HepG2 (cell line): Measurements from ENCODE around the gene ZSWIM9. TPM values are rescaled to one million over a fixed set of nuclear protein-coding genes. Genes with fewer than 3 reads are reported as not detected.

Experiments used
- CAMTA2 ChIP-seq: sonication (generic); formaldehyde crosslinking; IDR thresholded peaks from 2 replicates; pipeline ENCODE4 v1.4.0; 2020; ENCODE audit warnings: mild to moderate bottlenecking, missing genetic modification reagents, borderline replicate concordance
- CENPX ChIP-seq: sonication (generic); formaldehyde crosslinking; IDR thresholded peaks from 2 replicates; pipeline ENCODE4 v1.9.0; 2021; ENCODE audit warnings: mild to moderate bottlenecking, missing genetic modification reagents, moderate library complexity
- NKX3-1 ChIP-seq: sonication (generic); formaldehyde crosslinking; IDR thresholded peaks from 2 replicates; pipeline ENCODE4 v1.5.0; 2020; ENCODE audit warnings: missing genetic modification reagents
- RFX5 ChIP-seq: IDR thresholded peaks from 2 replicates; pipeline ENCODE4 v1.6.1; 2011; ENCODE audit warnings: low read depth, low read length, improper control_type of control experiment
- ZBTB34 ChIP-seq: sonication (generic); formaldehyde crosslinking; IDR thresholded peaks from 2 replicates; pipeline ENCODE4 v1.8.0; 2022; ENCODE audit warnings: mild to moderate bottlenecking, missing genetic modification reagents
- ZNF180 ChIP-seq: sonication (generic); formaldehyde crosslinking; IDR thresholded peaks from 2 replicates; pipeline ENCODE4 v1.4.0; 2020; ENCODE audit warnings: low read depth, missing genetic modification reagents, borderline replicate concordance
- ZSCAN25 ChIP-seq: sonication (generic); formaldehyde crosslinking; IDR thresholded peaks from 2 replicates; pipeline ENCODE4 v1.8.0; 2022; ENCODE audit warnings: mild to moderate bottlenecking, missing genetic modification reagents
- ZSCAN31 ChIP-seq: sonication (generic); formaldehyde crosslinking; IDR thresholded peaks from 2 replicates; pipeline ENCODE4 v1.5.0; 2020; ENCODE audit warnings: low read depth, mild to moderate bottlenecking, missing genetic modification reagents
- polyA plus RNA-seq, 8 experiments: library from polyadenylated mRNA; depleted of rRNA in 3 of 8; stranded (reverse) in 7 of 8; unstranded in 1 of 8; fragments of >200 nt; fragmentation: Illumina TruSeq in 4 of 8; extraction: Trizol in 4 of 8; gene quantifications; 2 replicates each; pipeline versions ENCODE4 v1.2.1 to v1.2.3, GENCODE V29; 2011 to 2016; ENCODE audit warnings: low read depth in 4 of 8, missing spikeins in 1 of 8, mixed read lengths in 1 of 8; ENCODE audit not compliant: insufficient read depth in 1 of 8
- total RNA-seq, 5 experiments: library from RNA; depleted of rRNA; stranded (reverse); fragments of >200 nt; fragmentation: Illumina TruSeq; extraction: Trizol; gene quantifications; 2 replicates each; pipeline ENCODE4 v1.2.3, GENCODE V29; 2016; ENCODE audit warnings: low read depth in 1 of 5
- TF ChIP-seq, protein P1 (sequence below): sonication (generic); formaldehyde crosslinking; IDR thresholded peaks from 2 replicates; pipeline ENCODE4 v1.5.0; 2020; ENCODE audit warnings: mild to moderate bottlenecking, missing genetic modification reagents, borderline replicate concordance

Gene ZSWIM9
- total and polyA plus RNA-seq, 2 of the 13 experiments (the other 11 are each of a cell fraction or from before 2014, with no cell fraction given) = 0.18 to 1.1 TPM

GRCh38 chr19:48169939-48170803 is at the start of gene ZSWIM9, which contains the start of gene LIG1 (continued):
- TF ChIP-seq RFX5 = 0 out of 2 replicates have a peak, but pooled peaks have one; percentile 8
- TF ChIP-seq CAMTA2 (CRISPR knock-in tag) = peak; percentile 38; the same call in 1 of the 2 replicates
- no peak for TF ChIP-seq NKX3-1 (CRISPR knock-in tag)
- peak; percentile 74; the same call in 1 of the 2 replicates for TF ChIP-seq ZSCAN31 (CRISPR knock-in tag)
- TF ChIP-seq CENPX (CRISPR knock-in tag) = no peak
- TF ChIP-seq, protein P1, sequence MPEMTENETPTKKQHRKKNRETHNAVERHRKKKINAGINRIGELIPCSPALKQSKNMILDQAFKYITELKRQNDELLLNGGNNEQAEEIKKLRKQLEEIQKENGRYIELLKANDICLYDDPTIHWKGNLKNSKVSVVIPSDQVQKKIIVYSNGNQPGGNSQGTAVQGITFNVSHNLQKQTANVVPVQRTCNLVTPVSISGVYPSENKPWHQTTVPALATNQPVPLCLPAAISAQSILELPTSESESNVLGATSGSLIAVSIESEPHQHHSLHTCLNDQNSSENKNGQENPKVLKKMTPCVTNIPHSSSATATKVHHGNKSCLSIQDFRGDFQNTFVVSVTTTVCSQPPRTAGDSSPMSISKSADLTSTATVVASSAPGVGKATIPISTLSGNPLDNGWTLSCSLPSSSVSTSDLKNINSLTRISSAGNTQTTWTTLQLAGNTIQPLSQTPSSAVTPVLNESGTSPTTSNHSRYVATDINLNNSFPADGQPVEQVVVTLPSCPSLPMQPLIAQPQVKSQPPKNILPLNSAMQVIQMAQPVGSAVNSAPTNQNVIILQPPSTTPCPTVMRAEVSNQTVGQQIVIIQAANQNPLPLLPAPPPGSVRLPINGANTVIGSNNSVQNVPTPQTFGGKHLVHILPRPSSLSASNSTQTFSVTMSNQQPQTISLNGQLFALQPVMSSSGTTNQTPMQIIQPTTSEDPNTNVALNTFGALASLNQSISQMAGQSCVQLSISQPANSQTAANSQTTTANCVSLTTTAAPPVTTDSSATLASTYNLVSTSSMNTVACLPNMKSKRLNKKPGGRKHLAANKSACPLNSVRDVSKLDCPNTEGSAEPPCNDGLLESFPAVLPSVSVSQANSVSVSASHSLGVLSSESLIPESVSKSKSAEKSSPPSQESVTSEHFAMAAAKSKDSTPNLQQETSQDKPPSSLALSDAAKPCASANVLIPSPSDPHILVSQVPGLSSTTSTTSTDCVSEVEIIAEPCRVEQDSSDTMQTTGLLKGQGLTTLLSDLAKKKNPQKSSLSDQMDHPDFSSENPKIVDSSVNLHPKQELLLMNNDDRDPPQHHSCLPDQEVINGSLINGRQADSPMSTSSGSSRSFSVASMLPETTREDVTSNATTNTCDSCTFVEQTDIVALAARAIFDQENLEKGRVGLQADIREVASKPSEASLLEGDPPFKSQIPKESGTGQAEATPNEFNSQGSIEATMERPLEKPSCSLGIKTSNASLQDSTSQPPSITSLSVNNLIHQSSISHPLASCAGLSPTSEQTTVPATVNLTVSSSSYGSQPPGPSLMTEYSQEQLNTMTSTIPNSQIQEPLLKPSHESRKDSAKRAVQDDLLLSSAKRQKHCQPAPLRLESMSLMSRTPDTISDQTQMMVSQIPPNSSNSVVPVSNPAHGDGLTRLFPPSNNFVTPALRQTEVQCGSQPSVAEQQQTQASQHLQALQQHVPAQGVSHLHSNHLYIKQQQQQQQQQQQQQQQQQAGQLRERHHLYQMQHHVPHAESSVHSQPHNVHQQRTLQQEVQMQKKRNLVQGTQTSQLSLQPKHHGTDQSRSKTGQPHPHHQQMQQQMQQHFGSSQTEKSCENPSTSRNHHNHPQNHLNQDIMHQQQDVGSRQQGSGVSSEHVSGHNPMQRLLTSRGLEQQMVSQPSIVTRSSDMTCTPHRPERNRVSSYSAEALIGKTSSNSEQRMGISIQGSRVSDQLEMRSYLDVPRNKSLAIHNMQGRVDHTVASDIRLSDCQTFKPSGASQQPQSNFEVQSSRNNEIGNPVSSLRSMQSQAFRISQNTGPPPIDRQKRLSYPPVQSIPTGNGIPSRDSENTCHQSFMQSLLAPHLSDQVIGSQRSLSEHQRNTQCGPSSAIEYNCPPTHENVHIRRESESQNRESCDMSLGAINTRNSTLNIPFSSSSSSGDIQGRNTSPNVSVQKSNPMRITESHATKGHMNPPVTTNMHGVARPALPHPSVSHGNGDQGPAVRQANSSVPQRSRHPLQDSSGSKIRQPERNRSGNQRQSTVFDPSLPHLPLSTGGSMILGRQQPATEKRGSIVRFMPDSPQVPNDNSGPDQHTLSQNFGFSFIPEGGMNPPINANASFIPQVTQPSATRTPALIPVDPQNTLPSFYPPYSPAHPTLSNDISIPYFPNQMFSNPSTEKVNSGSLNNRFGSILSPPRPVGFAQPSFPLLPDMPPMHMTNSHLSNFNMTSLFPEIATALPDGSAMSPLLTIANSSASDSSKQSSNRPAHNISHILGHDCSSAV (CRISPR knock-in tag) = no peak
- peak; percentile 99 for TF ChIP-seq ZSCAN25 (CRISPR knock-in tag)
- TF ChIP-seq ZNF180 = no peak
- 0 out of 2 replicates have a peak, but pooled peaks have one; percentile 13 for TF ChIP-seq ZBTB34 (CRISPR knock-in tag)
